ENCODE data around the gene RMDN3.

DNA sequence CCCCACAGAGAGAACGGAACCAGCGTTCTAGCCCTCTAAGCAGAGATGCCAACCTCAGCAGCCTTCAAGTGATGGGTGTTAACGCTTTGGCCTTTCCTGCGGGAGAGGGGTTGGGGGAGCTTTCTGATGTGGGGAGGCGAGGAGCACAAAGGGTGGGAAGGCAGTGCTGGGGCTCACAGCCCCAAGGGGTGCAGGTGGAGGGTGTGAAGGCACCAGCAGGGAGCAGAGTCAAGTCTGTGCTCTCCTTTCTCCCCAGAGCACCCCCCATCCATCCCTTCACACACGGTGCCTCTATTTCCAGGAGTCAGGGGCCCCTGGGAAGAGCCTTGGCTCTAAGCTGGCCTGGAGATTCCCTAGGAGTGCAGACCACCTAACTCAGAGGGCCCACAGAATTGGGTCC is 18.8 kb upstream of the RMDN3 start:
- TF ChIP-seq, protein P1, sequence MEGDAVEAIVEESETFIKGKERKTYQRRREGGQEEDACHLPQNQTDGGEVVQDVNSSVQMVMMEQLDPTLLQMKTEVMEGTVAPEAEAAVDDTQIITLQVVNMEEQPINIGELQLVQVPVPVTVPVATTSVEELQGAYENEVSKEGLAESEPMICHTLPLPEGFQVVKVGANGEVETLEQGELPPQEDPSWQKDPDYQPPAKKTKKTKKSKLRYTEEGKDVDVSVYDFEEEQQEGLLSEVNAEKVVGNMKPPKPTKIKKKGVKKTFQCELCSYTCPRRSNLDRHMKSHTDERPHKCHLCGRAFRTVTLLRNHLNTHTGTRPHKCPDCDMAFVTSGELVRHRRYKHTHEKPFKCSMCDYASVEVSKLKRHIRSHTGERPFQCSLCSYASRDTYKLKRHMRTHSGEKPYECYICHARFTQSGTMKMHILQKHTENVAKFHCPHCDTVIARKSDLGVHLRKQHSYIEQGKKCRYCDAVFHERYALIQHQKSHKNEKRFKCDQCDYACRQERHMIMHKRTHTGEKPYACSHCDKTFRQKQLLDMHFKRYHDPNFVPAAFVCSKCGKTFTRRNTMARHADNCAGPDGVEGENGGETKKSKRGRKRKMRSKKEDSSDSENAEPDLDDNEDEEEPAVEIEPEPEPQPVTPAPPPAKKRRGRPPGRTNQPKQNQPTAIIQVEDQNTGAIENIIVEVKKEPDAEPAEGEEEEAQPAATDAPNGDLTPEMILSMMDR (IDR thresholded peaks at IDR 0.05), result no peak
- no peak for TF ChIP-seq POLR2A (IDR thresholded peaks at IDR 0.05)
- TF ChIP-seq POLR2AphosphoS5 (IDR thresholded peaks at IDR 0.05; ENCODE audit: insufficient read depth in 1 of 2, low read depth in 1 of 2), result no peak

Measured in vagina (tissue), 2 donors.